ENCODE measurements around the gene DNAJC12. TPM values are rescaled to one million over a fixed set of nuclear protein-coding genes. Genes with fewer than 3 reads are reported as not detected.

Gene DNAJC12
- total RNA-seq, 1 donor from 2014 or later = 3.0 TPM

- no peak overlapping the region for H3K4me3 ChIP-seq (ENCODE audit: low read depth, low read length)
- TF ChIP-seq CTCF (IDR thresholded peaks at IDR 0.05; ENCODE audit: insufficient read depth, low read length, poor library complexity, severe bottlenecking) = no peak
- H3K27me3 ChIP-seq (ENCODE audit: control insufficient read depth, insufficient read depth, low read length) = no peaks in the 10 kb centered on the region
- no peaks in the 10 kb centered on the region for H3K36me3 ChIP-seq (ENCODE audit: control insufficient read depth, insufficient read depth, low read length)
- no peak for DNase-seq (ENCODE audit: low read depth)
Observed at GRCh38 chr10:67804395-67804678, 33.7 kb downstream of the DNAJC12 start.

- H3K27me3 ChIP-seq (ENCODE audit: control insufficient read depth, insufficient read depth, low read length) = no peaks in the 10 kb centered on the region
- no peak overlapping the region for H3K4me3 ChIP-seq (ENCODE audit: low read depth, low read length)
- H3K36me3 ChIP-seq (ENCODE audit: control insufficient read depth, insufficient read depth, low read length) = no peaks in the 10 kb centered on the region
- no peak for DNase-seq (ENCODE audit: low read depth)
- TF ChIP-seq CTCF (IDR thresholded peaks at IDR 0.05; ENCODE audit: insufficient read depth, low read length, poor library complexity, severe bottlenecking) = no peak
Observed at GRCh38 chr10:67803588-67804394, 34.2 kb downstream of the DNAJC12 start.

GRCh38 chr10:67802767-67803538 lies 35.0 kb downstream of the DNAJC12 start:
- TF ChIP-seq CTCF (IDR thresholded peaks at IDR 0.05; ENCODE audit: insufficient read depth, low read length, poor library complexity, severe bottlenecking) = no peak
- DNase-seq (ENCODE audit: low read depth) = no peak
- H3K27me3 ChIP-seq (ENCODE audit: control insufficient read depth, insufficient read depth, low read length) = no peaks in the 10 kb centered on the region

GRCh38 chr10:67801118-67801517 lies 36.9 kb downstream of the DNAJC12 start:
- no peak for DNase-seq (ENCODE audit: low read depth)
- H3K27me3 ChIP-seq (ENCODE audit: control insufficient read depth, insufficient read depth, low read length) = no peaks in the 10 kb centered on the region
- TF ChIP-seq CTCF (IDR thresholded peaks at IDR 0.05; ENCODE audit: insufficient read depth, low read length, poor library complexity, severe bottlenecking) = no peak
- no peaks in the 10 kb centered on the region for H3K36me3 ChIP-seq (ENCODE audit: control insufficient read depth, insufficient read depth, low read length)
- H3K4me3 ChIP-seq (ENCODE audit: low read depth, low read length) = no peak overlapping the region

More at GRCh38 chr10:67802767-67803538, 35.0 kb downstream of the DNAJC12 start:
- Histone ChIP-seq H3K36me3 (ENCODE audit: control insufficient read depth, insufficient read depth, low read length) (no peaks in the 10 kb centered on the region), H3K4me3 (ENCODE audit: low read depth, low read length) (no peak overlapping the region)

GRCh38 chr10:67794909-67795460 lies 43.0 kb downstream of the DNAJC12 start:
- Histone ChIP-seq H3K36me3 (ENCODE audit: control insufficient read depth, insufficient read depth, low read length) (no peaks in the 10 kb centered on the region), H3K27me3 (ENCODE audit: control insufficient read depth, insufficient read depth, low read length) (no peaks in the 10 kb centered on the region), H3K4me3 (ENCODE audit: low read depth, low read length) (no peak overlapping the region)
- TF ChIP-seq CTCF (IDR thresholded peaks at IDR 0.05; ENCODE audit: insufficient read depth, low read length, poor library complexity, severe bottlenecking) = no peak
- no peak for DNase-seq (ENCODE audit: low read depth)

All from kidney epithelial cell (primary cell).